ENCODE results near the gene MLLT10.

Gene MLLT10

DNA sequence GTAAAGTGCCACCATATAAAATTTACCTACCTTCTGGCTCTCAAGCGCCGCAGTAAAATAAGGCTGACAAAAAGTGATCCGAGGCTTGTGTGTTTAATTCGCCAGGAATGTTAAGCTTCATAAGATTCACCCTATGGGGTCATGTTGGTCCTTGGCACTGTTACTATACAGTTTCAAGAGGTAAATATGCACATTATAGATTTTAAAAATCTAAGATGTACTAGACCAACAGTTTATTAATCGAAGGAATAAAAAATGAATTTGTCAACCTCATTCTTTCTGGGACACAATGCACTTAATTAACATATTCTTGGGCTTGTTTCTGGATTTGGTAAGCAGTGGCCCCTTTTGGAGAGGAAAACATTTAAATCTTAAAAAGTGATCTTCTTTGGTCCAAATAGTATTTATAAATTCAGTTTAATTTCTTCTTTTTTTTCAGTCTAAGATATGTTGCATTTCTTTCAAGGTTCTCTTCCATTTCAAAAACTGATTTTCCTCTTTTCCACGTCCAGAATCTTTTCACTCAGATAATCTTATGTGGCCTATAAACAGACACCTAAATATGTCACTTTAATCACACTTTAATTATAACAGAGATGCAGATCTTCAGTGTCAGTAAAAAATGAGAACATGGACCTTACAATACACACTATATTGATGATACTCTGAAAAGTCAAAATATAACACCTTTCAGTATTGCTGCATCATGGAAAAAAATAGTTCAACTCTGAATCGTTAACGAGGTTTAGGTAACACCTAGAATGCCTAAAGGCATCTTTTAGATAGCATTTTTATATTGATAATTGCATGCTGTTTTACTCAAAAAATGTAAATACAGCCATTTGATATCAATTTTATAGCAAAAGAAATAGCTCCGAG, 4.8 kb upstream of the MLLT10 start:
- Histone ChIP-seq H3K4me1 (ENCODE audit: insufficient read depth, low read length, severe bottlenecking) (peaks cover 50% of the 10 kb centered on the region), H3K4me2 (ENCODE audit: low read length) (no peak overlapping the region), H3K4me3 (ENCODE audit: low read depth, low read length, poor library complexity, severe bottlenecking) (no peak overlapping the region), H3K27me3 (ENCODE audit: insufficient read depth, low read length) (no peaks in the 10 kb centered on the region), H4K20me1 (ENCODE audit: insufficient read depth, low read length) (no peaks in the 10 kb centered on the region), H3K9ac (ENCODE audit: low read length) (no peak overlapping the region), H3K27ac (ENCODE audit: low read depth, low read length, poor library complexity, severe bottlenecking) (no peak overlapping the region), H2AFZ (ENCODE audit: low read length) (no peak overlapping the region), H3K79me2 (ENCODE audit: insufficient read depth, low read length) (no peaks in the 10 kb centered on the region), H3K36me3 (ENCODE audit: insufficient read depth, low read length) (no peaks in the 10 kb centered on the region), H3K9me2 (ENCODE audit: low read depth, low read length) (no peaks in the 10 kb centered on the region), H3K9me3 (ENCODE audit: low read length) (no peaks in the 10 kb centered on the region), H3F3A (ENCODE audit: insufficient read depth, low read length) (0 out of 2 replicates have a peak, but pooled peaks cover 2% of the 10 kb centered on the region)
- TF ChIP-seq, protein P1, sequence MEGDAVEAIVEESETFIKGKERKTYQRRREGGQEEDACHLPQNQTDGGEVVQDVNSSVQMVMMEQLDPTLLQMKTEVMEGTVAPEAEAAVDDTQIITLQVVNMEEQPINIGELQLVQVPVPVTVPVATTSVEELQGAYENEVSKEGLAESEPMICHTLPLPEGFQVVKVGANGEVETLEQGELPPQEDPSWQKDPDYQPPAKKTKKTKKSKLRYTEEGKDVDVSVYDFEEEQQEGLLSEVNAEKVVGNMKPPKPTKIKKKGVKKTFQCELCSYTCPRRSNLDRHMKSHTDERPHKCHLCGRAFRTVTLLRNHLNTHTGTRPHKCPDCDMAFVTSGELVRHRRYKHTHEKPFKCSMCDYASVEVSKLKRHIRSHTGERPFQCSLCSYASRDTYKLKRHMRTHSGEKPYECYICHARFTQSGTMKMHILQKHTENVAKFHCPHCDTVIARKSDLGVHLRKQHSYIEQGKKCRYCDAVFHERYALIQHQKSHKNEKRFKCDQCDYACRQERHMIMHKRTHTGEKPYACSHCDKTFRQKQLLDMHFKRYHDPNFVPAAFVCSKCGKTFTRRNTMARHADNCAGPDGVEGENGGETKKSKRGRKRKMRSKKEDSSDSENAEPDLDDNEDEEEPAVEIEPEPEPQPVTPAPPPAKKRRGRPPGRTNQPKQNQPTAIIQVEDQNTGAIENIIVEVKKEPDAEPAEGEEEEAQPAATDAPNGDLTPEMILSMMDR (IDR thresholded peaks at IDR 0.05; ENCODE audit: low read length), result no peak
- no peak for TF ChIP-seq EZH2 (IDR thresholded peaks at IDR 0.05; ENCODE audit: borderline replicate concordance, low read length)

DNA sequence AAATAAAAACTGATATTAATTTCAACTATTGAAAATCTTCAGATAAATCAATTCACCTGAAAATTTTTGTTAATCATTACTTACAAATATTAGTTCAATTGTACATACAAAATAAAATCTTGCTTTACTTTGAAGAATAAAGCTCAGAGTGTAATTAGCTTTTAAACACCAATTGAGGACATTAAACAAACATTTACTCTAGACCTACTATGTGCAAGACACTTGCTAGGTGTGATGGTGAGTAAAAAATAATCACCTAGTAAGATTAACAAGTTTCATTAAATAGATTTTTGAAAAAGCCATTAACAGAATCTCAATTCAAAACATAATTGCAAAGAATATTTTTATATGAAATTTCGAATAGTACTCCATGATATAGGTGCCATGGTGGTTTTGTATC, 3.9 kb upstream of the MLLT10 start:
- H3K4me2 ChIP-seq (ENCODE audit: low read length), result no peak overlapping the region
- no peaks in the 10 kb centered on the region for H3K36me3 ChIP-seq (ENCODE audit: insufficient read depth, low read length)
- no peak overlapping the region for H3K9ac ChIP-seq (ENCODE audit: low read length)
- no peaks in the 10 kb centered on the region for H3K27me3 ChIP-seq (ENCODE audit: insufficient read depth, low read length)
- no peaks in the 10 kb centered on the region for H3K9me3 ChIP-seq (ENCODE audit: low read length)
- no peak overlapping the region for H3K4me3 ChIP-seq (ENCODE audit: low read depth, low read length, poor library complexity, severe bottlenecking)
- no peaks in the 10 kb centered on the region for H3K79me2 ChIP-seq (ENCODE audit: insufficient read depth, low read length)
- H3F3A ChIP-seq (ENCODE audit: insufficient read depth, low read length), result 0 out of 2 replicates have a peak, but pooled peaks cover 2% of the 10 kb centered on the region
- TF ChIP-seq, protein P1 (IDR thresholded peaks at IDR 0.05; ENCODE audit: low read length), result no peak
- no peak for TF ChIP-seq EZH2 (IDR thresholded peaks at IDR 0.05; ENCODE audit: borderline replicate concordance, low read length)
- H3K4me1 ChIP-seq (ENCODE audit: insufficient read depth, low read length, severe bottlenecking), result peaks cover 44% of the 10 kb centered on the region
- H3K27ac ChIP-seq (ENCODE audit: low read depth, low read length, poor library complexity, severe bottlenecking), result no peak overlapping the region
- H2AFZ ChIP-seq (ENCODE audit: low read length), result no peak overlapping the region
- no peaks in the 10 kb centered on the region for H4K20me1 ChIP-seq (ENCODE audit: insufficient read depth, low read length)
- H3K9me2 ChIP-seq (ENCODE audit: low read depth, low read length), result no peaks in the 10 kb centered on the region

DNA sequence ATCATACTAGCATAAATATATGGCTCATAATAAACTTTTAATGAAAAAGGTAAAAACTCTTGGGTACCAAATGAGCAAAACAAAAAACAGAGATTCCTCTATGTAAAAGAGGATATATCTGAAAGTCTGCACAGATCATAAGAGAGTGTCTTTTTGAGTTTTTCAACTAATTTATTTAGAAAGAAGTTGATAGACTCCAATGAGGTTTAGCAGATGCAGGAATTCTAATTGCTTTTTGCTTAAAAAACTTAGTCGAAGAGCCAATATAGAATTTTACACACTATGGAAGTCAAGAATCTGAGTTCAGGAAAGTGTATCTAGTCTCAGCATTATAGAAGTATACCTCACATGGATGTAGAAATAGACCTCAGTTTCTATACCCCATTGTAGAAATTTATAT, 3.4 kb upstream of the MLLT10 start:
- no peaks in the 10 kb centered on the region for H3K36me3 ChIP-seq (ENCODE audit: insufficient read depth, low read length)
- H3K27me3 ChIP-seq (ENCODE audit: insufficient read depth, low read length), result no peaks in the 10 kb centered on the region
- TF ChIP-seq EZH2 (IDR thresholded peaks at IDR 0.05; ENCODE audit: borderline replicate concordance, low read length), result no peak
- TF ChIP-seq, protein P1 (IDR thresholded peaks at IDR 0.05; ENCODE audit: low read length), result no peak
- H2AFZ ChIP-seq (ENCODE audit: low read length), result no peak overlapping the region
- H3K9me2 ChIP-seq (ENCODE audit: low read depth, low read length), result no peaks in the 10 kb centered on the region
- H3K4me1 ChIP-seq (ENCODE audit: insufficient read depth, low read length, severe bottlenecking), result peaks cover 44% of the 10 kb centered on the region
- peaks cover 4% of the 10 kb centered on the region for H3K79me2 ChIP-seq (ENCODE audit: insufficient read depth, low read length)
- H3K9me3 ChIP-seq (ENCODE audit: low read length), result no peaks in the 10 kb centered on the region
- no peaks in the 10 kb centered on the region for H4K20me1 ChIP-seq (ENCODE audit: insufficient read depth, low read length)
- H3F3A ChIP-seq (ENCODE audit: insufficient read depth, low read length), result 0 out of 2 replicates have a peak, but pooled peaks cover 2% of the 10 kb centered on the region
- H3K9ac ChIP-seq (ENCODE audit: low read length), result no peak overlapping the region
- H3K4me2 ChIP-seq (ENCODE audit: low read length), result no peak overlapping the region
- no peak overlapping the region for H3K27ac ChIP-seq (ENCODE audit: low read depth, low read length, poor library complexity, severe bottlenecking)
- H3K4me3 ChIP-seq (ENCODE audit: low read depth, low read length, poor library complexity, severe bottlenecking), result no peak overlapping the region
